Activated CD8-positive, alpha-beta memory T cell treated with anti-CD3 and anti-CD28 coated beads for 4 hours (primary cell): ENCODE measurements around the gene FEN1.

Source experiments
- DNase-seq, 2 donors: peaks; one replicate each; pipeline ENCODE4 v3.0.0-alpha.2; 2020; ENCODE audit warnings: low read depth in 2 of 2

Gene FEN1

GRCh38 chr11:61817471-61818202 is 24.9 kb downstream of the FEN1 start:
- DNase-seq, result no peak

- DNase-seq, result no peak
Measured at GRCh38 chr11:61820174-61820573, 27.5 kb downstream of the FEN1 start.

GRCh38 chr11:61826930-61827570 is 34.3 kb downstream of the FEN1 start:
- no peak for DNase-seq

- peak in 1 of 2 donors; percentile 35 for DNase-seq
Measured at GRCh38 chr11:61827571-61828378, 35.1 kb downstream of the FEN1 start, which contains the start of gene FADS2. Gene FADS2 (plus strand): TSS chr11:61828300. CDS start chr11:61828391, 91 bp downstream.

- no peak for DNase-seq
Measured at GRCh38 chr11:61828379-61828628, 35.6 kb downstream of the FEN1 start.

GRCh38 chr11:61828629-61829407 is 36.1 kb downstream of the FEN1 start:
- DNase-seq, result no peak

GRCh38 chr11:61829806-61830205 is 37.1 kb downstream of the FEN1 start:
- no peak for DNase-seq

GRCh38 chr11:61830237-61831105 is 37.8 kb downstream of the FEN1 start:
- DNase-seq, result no peak

GRCh38 chr11:61832207-61832606 is 39.5 kb downstream of the FEN1 start:
- DNase-seq, result no peak

GRCh38 chr11:61832754-61833153 is 40.0 kb downstream of the FEN1 start:
- no peak for DNase-seq

- DNase-seq, result no peak
Measured at GRCh38 chr11:61833471-61833870, 40.8 kb downstream of the FEN1 start.

GRCh38 chr11:61833926-61834277 is 41.2 kb downstream of the FEN1 start:
- DNase-seq, result no peak

- no peak for DNase-seq
Measured at GRCh38 chr11:61834278-61835048, 41.8 kb downstream of the FEN1 start.

- no peak for DNase-seq
Measured at GRCh38 chr11:61836193-61836592, 43.5 kb downstream of the FEN1 start.

- DNase-seq, result no peak
Measured at GRCh38 chr11:61837411-61838005, 44.8 kb downstream of the FEN1 start.

GRCh38 chr11:61838501-61838900 is 45.8 kb downstream of the FEN1 start:
- DNase-seq, result no peak

GRCh38 chr11:61838921-61839320 is 46.2 kb downstream of the FEN1 start:
- no peak for DNase-seq

- DNase-seq, result no peak
Measured at GRCh38 chr11:61839742-61840141, 47.0 kb downstream of the FEN1 start.

- no peak for DNase-seq
Measured at GRCh38 chr11:61840371-61840770, 47.7 kb downstream of the FEN1 start.
